Adrenal gland (tissue), 12 donors: Measurements from ENCODE around the gene TMEM63C. TPM values are rescaled to one million over a fixed set of nuclear protein-coding genes. Genes with fewer than 3 reads are reported as not detected.

ENCODE experiments used
- DNase-seq, 7 donors: peaks; one replicate each; pipeline ENCODE4 v3.0.0-alpha.2; 2019 to 2020
- H3K27ac ChIP-seq, 5 donors: fragments of 200-600 bp; sonication (generic) in 4 of 5; 1 replicate in 3 of 5; 2 replicates in 2 of 5; pipeline versions ENCODE4 v1.5.1 to v1.8.0; 2016 to 2020; ENCODE audit warnings: mild to moderate bottlenecking in 1 of 5
- H3K27me3 ChIP-seq: fragments of 200-600 bp; 2 replicates; pipeline ENCODE4 v1.8.0; 2021
- H3K36me3 ChIP-seq, 2 donors: fragments of 200-600 bp; replicated peaks in 1 of 2; 1 replicate in 1 of 2; 2 replicates in 1 of 2; pipeline versions ENCODE4 v1.5.1 to v1.8.0; 2018 to 2022
- H3K4me1 ChIP-seq, 2 donors: fragments of 200-600 bp; replicated peaks in 1 of 2; 1 replicate in 1 of 2; 2 replicates in 1 of 2; pipeline versions ENCODE4 v1.5.1 to v1.8.0; 2018 to 2021
- H3K4me3 ChIP-seq, 4 donors: fragments of 200-600 bp; sonication (generic) in 3 of 4; one replicate each; pipeline ENCODE4 v1.5.1; 2016 to 2018
- H3K9me3 ChIP-seq, 3 donors: fragments of 200-600 bp; sonication (generic) in 1 of 3; replicated peaks in 1 of 3; 1 replicate in 2 of 3; 2 replicates in 1 of 3; pipeline versions ENCODE4 v1.5.1 to v1.8.0; 2016 to 2021
- CTCF ChIP-seq, 6 experiments: fragments of 450-650 bp in 4 of 6; fragments of 200-600 bp in 2 of 6; sonication (generic) in 1 of 6; IDR thresholded peaks; 1 replicate in 5 of 6; 2 replicates in 1 of 6; pipeline versions ENCODE4 v1.5.1 to v1.8.0; 2016 to 2021; ENCODE audit warnings: antibody characterized with exemption in 6 of 6, mild to moderate bottlenecking in 2 of 6, moderate library complexity in 1 of 6
- POLR2A ChIP-seq, 2 donors: fragments of 450-650 bp; IDR thresholded peaks; one replicate each; pipeline ENCODE4 v1.6.1; 2017; ENCODE audit warnings: antibody characterized with exemption in 2 of 2, mild to moderate bottlenecking in 2 of 2, moderate library complexity in 1 of 2
- WGBS, 4 donors: extraction: QIAGEN DNeasy Blood & Tissue Kit in 2 of 4; methylation state at CpG; one replicate each; pipeline versions ENCODE4 v1.1.5 to v1.1.7; 2013 to 2017; 5-methylcytosine and 5-hydroxymethylcytosine counted together
- intact Hi-C, 2 donors: fragments of 100-400 bp; cut with DNase I; formaldehyde crosslinking; loops; one replicate each; pipeline versions ENCODE4 v1.14.1 to v1.15.0; 2022 to 2023
- polyA plus RNA-seq, 3 donors: library from polyadenylated mRNA; stranded (reverse); fragments of 200-250 nt in 2 of 3; fragments of 350-450 nt in 1 of 3; fragmentation: Illumina TruSeq in 1 of 3; extraction: RNeasy Lipid Tissue Mini Kit (QIAGEN cat#74804) in 1 of 3; gene quantifications; one replicate each; pipeline ENCODE4 v1.2.3, GENCODE V29; 2013 to 2014
- total RNA-seq, 9 donors: library from RNA; depleted of rRNA in 4 of 9; stranded (reverse); fragments of >200 nt in 4 of 9; fragments of 120-200 nt in 1 of 9; fragmentation: NEBNext Ultra II Directional in 1 of 9; extraction: Animal tissue kit (Norgen Biotek cat#: 25700) in 1 of 9; gene quantifications; one replicate each; pipeline versions ENCODE4 v1.1.0 to v1.2.4, GENCODE V29; 2013 to 2023
- donor health status: healthy with polysubstance abuse.
- donor health status: Bipolar disorder and iron deficiency.
- donor health status: DM: yes; HTN: yes; CAD: no.
- donor health status: DM: no; HTN: no; CAD: no.
- donor health status: DM: no; HTN: no; CAD: no.
- donor health status: DM: yes; HTN: yes; CAD: no.

The TMEM63C gene
- total and polyA plus RNA-seq, 12 donors: 2.7 to 21.2 (median 8.3) TPM

- H3K27ac ChIP-seq: no peak overlapping the region
- WGBS, 4 donors: 92 to 99% (median 95%) methylated on average over 7 of the region's 7 CpGs
- intact Hi-C loops: no loop called here
- no peaks in the 10 kb centered on the region for H3K27me3 ChIP-seq
- H3K9me3 ChIP-seq: no peaks in the 10 kb centered on the region
- TF ChIP-seq CTCF (IDR thresholded peaks at IDR 0.05) (no peak), POLR2A (IDR thresholded peaks at IDR 0.05) (no peak)
- H3K4me1 ChIP-seq: no peaks in the 10 kb centered on the region
- DNase-seq: no peak
- no peaks in the 10 kb centered on the region for H3K36me3 ChIP-seq
- H3K4me3 ChIP-seq: no peak overlapping the region
Observed at GRCh38 chr14:77248666-77249065, 67.1 kb downstream of the TMEM63C start.

GRCh38 chr14:77249286-77249685, 67.7 kb downstream of the TMEM63C start:
- H3K27ac ChIP-seq: no peak overlapping the region
- no peaks in the 10 kb centered on the region for H3K36me3 ChIP-seq
- H3K27me3 ChIP-seq: no peaks in the 10 kb centered on the region
- H3K9me3 ChIP-seq: no peaks in the 10 kb centered on the region
- no peak overlapping the region for H3K4me3 ChIP-seq
- intact Hi-C loops: no loop called here
- 81 to 98% (median 90%) methylated on average over 3 to 7 of the region's 7 CpGs for WGBS, 4 donors
- no peak for DNase-seq
- TF ChIP-seq POLR2A (IDR thresholded peaks at IDR 0.05) (no peak), CTCF (IDR thresholded peaks at IDR 0.05) (no peak)
- H3K4me1 ChIP-seq: no peaks in the 10 kb centered on the region

GRCh38 chr14:77250927-77251326, 69.3 kb downstream of the TMEM63C start:
- no peak for DNase-seq
- no peak overlapping the region for H3K27ac ChIP-seq
- H3K4me3 ChIP-seq: no peak overlapping the region
- WGBS, 4 donors: 86 to 94% (median 88%) methylated on average over 6 of the region's 6 CpGs
- no peak for TF ChIP-seq CTCF (IDR thresholded peaks at IDR 0.05)
- intact Hi-C loops: no loop called here
- no peaks in the 10 kb centered on the region for H3K27me3 ChIP-seq
- no peaks in the 10 kb centered on the region for H3K4me1 ChIP-seq
- H3K9me3 ChIP-seq: no peaks in the 10 kb centered on the region
- no peaks in the 10 kb centered on the region for H3K36me3 ChIP-seq

GRCh38 chr14:77251870-77252269, 70.3 kb downstream of the TMEM63C start:
- Histone ChIP-seq H3K4me3 (no peak overlapping the region), H3K27me3 (no peaks in the 10 kb centered on the region), H3K4me1 (no peaks in the 10 kb centered on the region), H3K27ac (no peak overlapping the region), H3K36me3 (no peaks in the 10 kb centered on the region), H3K9me3 (no peaks in the 10 kb centered on the region)
- WGBS, 4 donors: 90 to 95% (median 93%) methylated on average over 7 to 11 of the region's 11 CpGs
- intact Hi-C loops: no loop called here
- no peak for TF ChIP-seq CTCF (IDR thresholded peaks at IDR 0.05)
- TF ChIP-seq POLR2A (IDR thresholded peaks at IDR 0.05): no peak
- DNase-seq: no peak
